GM19025 (cell line): ENCODE results near the gene SEMA3B.
"Not testable (repeated sequence)": the region's sequence is repeated elsewhere in the genome, so short reads cannot be mapped to it uniquely, and the experiment has no call there.

Experiments
- ATAC-seq: cut with Tn5 transposase; IDR thresholded peaks from one replicate; pipeline ENCODE4 v1.9.1; 2021; ENCODE audit warnings: mild to moderate bottlenecking, low read depth, moderate library complexity; ENCODE audit not compliant: unreplicated experiment

The SEMA3B gene

DNA sequence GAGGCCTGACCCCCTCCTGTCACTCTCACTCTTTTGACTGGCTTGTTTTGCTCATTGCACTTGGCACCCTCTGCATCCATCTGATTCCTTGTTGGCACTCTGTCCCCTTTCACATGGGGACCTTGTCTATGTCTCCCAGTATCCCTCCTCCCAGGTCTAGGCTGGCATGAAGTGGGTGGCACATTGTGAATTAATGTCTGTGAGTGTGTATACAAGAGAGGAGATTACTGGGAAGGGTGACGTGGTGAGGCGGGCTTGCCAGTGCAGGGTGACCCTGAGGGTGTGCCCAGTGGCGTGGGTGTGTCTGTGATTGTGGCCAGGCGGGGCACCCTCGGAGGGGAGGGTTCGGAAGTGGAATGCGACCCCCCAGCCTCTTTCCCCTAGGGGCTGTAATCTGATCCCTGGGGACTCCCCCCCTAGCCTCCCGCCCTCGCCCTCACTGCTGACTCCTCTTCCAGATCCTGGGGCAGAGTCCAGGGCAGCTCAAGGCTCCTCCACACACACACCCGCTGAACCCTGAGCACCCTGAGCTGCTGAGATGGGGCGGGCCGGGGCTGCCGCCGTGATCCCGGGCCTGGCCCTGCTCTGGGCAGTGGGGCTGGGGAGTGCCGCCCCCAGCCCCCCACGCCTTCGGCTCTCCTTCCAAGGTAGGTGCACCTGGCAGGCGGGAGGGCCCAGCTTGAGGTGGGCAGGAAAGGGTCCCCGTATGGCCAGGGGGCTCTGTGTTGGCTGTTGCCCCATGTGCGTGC, at the start of gene SEMA3B:
Gene SEMA3B (plus strand): TSS at position 445 of the 749 bp plus-strand sequence. CDS start 94 bp downstream, at position 539.
- no peak for ATAC-seq

DNA sequence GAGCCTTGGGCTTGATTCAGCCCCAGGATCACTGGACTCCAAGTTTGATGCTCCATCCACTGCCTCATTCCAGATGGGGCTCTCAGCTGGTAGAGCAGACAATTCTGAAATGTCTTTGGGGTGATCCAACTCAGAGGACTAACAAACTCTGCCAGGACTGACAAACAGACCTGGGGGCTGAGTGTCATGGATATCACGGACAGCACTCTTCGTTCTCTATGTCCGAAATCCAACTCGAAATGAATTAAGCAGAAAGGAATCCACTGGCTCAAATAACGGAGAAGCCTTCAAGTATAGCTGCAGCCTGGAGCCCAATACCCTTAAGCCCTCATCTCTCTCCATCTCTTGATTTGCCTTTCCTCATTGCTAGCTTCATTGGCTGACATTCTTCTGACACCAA, 49.7 kb upstream of the SEMA3B start:
- no peak for ATAC-seq

DNA sequence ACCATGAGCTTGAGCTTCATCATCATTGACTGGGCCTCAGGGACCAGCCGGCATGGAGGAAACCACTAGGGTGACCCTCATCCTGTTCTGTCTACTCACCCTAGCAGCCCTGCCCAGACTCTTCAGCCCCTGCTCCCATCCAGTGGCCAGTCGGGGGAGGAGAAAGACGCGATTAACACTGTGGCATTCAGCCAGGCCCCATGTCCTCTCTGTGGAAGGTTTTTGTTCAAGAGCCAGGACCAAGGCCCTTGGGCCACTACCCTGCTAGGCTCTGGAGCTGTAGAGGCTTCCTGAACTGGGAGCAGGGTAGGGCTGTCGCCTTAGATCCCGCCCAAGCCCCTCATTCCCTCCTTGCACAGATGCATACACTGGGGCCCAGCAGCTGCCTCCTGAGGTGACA, 48.8 kb upstream of the SEMA3B start:
- no peak for ATAC-seq

DNA sequence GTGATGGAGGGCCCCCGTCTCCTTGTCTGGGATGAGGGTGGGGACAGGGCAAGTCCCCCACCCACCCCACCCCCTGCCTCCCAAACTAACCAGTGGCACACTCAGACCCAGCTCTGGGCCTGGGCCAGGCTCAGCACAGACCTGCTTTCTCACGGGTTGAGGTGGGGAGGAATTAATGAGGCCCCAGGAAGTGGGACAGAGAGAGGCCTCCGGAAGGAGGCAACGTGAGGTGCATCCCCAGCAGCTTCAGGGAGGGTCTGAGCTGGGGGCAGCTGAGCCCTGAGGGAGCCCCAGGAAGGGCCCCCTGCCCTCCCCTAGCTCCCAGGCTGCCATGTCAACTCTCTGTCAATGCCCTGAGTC, 47.9 kb upstream of the SEMA3B start:
- no peak for ATAC-seq

DNA sequence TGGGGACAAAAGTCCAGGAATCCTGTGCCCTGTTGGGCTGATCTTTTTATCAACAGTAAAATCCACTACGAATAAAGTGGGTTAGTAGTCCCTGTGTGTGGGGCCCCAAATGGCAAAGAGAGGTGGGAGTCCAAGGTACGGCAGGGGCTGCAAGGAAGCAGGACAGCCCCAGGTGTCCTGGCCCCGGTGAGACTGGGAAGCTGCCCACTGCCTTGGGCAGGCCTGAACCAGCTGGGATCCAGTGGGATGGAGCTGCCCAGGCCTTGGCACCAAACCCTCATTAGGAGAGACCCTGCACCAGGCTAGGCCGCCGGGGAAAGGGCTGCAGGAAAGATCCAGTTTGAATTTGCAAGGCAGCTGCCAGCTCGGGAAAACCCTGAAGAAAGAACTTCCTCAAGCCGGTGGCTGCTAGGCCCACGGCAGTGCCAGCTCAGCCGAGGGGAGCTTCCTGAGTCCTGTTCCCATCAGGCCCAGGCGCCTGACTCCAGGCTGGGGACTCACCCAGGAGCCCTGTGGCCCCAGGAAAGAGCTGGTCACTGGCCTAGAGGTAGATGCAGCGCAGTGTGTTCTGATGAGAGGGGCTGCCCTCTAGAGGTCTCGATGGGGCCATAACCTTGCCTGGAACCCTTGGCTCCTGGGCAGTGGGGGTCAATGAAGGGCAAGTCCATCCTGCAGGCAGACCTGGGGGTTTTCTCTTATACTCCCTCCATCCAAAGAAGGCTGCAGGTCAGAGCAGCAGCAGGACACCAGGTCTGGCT, 47.4 kb upstream of the SEMA3B start:
- ATAC-seq = no peak

DNA sequence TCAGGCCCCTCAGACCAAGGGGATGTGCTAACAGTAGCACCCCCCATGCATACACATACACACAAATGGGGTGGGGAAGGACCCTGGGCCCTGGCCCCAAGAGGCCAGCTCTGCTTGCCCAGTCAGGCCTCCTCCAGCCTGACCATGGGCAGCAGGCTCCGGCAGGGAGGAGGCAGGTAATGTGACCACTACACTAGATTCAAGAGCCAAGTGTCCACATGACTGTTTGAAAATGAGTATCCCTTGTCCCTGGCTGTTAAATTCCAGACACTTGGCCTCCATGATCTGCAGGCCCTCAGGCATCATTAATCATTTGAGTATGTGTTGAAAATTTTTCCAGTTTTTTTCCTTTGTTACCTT, 46.8 kb upstream of the SEMA3B start:
- no peak for ATAC-seq

DNA sequence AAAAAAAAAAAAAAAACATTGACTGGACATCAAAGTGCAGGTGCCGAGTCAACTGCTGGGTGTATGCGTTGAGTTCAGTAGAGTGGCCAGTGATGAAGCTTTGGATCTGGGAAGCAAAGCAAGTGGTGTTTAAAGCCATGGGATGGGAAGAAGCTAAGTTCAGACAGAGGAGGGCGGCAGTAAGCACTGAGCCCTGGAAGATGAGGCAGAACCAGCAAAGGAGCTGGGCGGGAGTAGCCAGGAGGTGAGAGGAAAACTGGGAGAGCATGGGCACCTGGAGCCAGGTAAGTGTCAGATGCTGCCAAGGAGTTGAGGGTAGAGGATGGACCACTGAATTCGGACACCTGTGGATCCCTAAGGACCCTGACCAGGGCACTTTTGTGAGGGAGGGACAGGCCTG, 44.3 kb upstream of the SEMA3B start:
- no peak for ATAC-seq

DNA sequence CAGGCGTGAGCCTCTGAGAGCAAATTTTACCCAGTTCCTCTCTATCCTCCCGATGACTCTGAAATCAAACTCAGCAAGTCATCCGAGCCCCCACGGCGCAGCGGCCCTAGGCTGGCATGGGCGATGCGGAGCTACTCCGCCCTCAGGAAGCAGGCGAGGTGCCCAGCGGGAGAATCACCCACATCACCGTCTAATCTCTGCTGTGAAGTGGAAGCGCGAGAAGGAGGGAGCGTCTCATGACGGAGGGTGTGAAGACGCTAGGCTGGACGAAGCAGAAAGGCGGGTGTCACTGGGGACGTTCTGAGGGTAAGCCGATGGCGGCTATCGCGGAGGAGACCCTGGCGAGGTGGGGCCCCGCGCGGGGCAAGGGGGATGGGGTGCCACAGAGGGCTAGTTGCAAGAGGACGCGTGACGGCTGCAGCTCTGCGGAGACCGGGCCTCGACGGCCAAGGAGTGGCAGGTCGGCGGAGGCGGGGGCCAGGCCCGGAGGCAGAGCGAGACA, 42.0 kb upstream of the SEMA3B start:
- ATAC-seq = peak; percentile 6

DNA sequence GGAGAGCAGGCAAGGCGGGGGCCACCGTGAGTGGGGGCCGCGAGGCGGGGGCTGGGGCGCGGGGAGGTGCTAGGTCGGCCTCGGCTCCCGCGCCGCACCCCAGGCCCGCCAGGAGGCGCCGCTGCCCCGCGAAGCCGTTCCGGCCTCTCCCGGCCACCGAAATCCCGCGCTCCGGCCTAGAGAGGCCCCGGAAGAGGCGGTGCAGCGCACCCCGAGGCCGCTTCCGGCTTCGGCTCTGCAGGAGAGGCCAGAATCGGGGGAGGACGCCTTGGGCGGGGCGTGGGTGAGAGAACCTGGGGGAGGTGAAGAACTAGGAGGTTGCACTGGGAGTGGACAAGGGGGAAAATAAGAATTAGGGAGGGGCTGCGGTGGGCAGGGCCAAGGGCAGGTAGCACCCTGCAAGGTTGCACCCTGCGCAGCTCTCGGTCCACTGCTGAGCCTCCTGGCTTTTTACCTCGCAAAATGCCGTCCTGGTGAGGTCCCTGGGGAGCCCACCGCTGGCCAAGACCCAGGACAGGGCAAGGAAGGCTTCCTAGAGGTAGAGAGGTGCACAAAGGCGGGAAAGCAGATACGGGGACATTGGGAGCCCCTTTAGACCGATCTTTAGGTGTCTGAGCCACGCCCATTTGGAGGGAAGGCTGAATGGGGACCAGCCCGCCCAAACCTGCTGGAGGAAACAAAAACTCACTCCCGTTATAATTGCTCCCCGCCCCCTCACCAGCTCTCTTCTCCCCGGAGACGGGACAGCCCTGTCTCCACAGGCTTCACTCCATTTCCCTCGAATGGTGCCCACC, 41.4 kb upstream of the SEMA3B start:
- ATAC-seq = peak; percentile 87

DNA sequence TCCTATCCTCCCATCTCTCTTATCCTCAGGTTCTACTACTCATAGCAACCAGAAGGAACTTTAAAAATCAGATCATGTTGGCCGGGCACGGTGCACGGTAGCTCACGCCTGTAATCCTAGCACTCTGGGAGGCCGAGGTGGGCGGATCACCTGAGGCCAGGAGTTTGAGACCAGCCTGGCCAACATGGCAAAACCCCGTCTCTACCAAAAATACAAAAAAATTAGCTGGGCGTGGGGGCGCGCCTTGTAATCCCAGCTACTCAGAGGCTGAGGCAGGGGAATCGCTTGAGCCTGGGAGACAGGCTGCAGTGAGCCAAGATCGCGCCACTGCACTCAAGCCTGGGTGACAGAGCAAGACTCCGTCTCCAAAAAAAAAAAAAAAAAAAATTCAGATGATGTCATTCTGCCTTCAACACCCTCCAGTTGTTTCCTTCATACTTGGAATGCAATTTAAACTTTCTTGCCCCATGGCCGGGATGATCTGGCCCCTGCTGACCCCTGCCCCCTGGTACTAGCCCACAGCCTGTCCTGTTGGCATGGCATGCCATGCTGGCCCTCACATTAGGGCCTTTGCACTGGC, 40.7 kb upstream of the SEMA3B start:
- ATAC-seq = not testable (repeated sequence)

DNA sequence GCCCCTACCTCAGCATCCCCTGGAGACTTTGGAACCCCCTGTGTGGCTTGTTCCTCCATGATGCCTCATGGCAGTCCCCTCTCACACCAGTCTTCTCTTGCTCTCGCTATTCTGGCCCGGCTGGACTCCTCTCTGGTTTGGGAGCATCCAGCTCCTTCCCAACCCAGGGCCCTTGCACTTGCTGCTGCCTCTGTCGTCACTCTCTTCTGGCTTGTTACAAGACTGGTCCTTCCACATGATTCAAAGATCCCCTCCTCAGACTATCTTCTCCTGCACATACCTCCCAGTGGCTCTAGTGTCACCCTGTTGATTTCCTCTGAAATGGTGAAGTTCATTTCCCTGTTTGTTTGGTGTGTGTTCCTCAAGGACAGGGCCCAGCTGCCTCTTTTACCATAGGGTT, 39.5 kb upstream of the SEMA3B start:
- ATAC-seq = no peak

DNA sequence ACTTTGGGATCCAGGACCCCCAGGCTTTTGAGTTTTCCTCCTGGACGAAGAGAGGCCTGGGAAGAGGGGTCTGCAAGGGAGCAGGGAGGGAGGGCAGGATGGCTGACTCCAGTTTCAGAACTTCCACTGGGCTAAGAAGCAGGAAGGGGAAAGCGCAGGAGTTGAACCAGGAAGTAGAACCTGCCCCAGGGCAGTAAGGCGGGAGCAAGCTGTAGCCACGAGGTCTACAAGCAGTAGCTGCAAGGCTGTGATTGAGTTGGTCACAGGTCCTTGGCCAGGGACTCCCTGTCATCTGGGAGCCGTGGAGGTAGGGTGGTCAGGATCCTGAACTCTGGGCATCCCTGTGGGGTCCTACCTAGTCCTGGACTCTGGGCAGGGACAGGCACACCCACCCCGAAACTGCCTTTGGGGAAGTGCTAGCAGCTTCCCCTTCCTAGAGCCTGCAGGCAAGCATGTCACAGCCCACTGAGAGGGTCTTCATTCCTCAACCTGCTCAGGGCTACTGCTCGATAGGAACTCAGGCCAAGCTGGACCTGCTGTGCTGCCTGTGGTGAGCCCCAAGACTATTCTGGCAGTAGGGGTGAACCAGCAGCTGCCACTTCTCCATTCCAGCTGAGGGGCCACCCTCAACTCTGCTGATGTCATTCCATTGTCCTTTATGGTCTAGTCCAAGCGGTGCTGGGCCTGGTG, 38.7 kb upstream of the SEMA3B start:
- ATAC-seq = no peak

DNA sequence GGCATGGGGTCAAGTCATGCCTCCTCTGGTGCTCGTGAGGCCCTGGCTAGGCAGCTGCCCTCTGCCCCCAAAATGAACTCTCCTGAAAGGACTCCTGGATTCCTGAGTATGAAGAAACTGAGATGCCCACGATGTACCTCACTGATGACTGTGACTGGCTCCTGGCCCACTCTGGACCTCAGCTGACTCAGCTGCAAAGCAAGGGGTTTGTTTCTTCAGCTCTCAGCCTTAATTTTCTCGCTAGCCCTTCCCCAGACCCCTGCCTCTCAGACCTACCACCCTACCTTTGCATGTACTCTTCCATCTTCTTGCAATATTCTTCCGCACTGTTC, 38.2 kb upstream of the SEMA3B start:
- no peak for ATAC-seq

DNA sequence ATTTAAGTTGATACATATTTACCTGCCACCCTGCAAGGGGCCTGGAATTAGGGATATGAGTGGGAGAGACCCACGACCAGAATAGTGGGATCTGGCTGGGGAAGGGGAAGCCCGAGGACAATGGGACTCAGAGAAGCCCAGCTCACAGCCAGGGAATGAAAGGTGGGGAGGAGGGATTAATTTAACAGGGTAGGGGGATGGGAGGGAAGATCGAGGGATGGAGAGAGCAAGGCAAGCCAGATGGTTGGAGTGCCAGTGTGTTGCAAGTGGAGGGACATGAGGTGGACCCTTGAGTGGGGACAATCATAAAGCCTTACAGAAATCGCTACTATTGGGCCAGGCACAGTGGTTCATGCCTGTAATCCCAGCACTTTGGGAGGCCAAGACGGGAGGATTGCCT, 37.4 kb upstream of the SEMA3B start:
- ATAC-seq = no peak

DNA sequence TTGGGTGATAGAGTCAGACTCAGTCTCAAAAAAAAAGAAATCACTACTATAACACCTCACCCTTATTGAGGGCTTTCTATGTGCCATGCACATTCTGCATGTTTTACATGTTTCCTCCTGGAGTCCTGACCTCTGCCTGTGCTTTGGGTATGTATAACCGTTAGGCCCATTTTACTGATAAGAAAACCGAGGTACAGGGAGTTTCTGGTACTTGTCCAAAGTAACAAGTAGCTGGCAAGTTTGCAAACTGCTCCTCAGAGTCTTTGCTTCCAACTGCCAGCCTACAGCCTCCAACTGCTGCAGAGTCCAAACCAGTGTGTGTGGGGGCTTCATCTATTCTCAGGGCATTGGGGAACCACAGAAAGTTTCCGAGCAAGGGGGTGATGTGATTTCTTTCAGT, 36.6 kb upstream of the SEMA3B start:
- ATAC-seq = no peak

DNA sequence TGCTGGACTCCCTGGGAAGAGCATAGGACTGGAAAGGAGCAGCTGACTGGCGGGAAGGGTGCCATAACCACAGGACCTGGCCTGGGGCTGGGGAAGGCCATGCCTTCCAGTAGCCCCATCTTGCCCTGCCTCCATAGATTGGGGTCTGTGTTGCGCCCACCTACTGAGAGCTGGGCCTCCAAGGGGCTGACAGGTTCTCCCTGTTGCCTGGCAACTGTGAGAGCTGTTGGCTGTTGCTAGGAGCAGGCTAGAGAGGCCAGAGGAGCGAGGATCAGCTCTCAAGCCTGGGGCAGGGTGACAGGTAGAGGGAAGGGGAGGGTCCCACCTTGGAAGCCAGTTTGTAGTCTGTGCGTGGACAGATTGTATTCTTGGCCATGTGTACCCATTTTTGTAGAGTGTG, 35.8 kb upstream of the SEMA3B start:
- ATAC-seq = no peak

DNA sequence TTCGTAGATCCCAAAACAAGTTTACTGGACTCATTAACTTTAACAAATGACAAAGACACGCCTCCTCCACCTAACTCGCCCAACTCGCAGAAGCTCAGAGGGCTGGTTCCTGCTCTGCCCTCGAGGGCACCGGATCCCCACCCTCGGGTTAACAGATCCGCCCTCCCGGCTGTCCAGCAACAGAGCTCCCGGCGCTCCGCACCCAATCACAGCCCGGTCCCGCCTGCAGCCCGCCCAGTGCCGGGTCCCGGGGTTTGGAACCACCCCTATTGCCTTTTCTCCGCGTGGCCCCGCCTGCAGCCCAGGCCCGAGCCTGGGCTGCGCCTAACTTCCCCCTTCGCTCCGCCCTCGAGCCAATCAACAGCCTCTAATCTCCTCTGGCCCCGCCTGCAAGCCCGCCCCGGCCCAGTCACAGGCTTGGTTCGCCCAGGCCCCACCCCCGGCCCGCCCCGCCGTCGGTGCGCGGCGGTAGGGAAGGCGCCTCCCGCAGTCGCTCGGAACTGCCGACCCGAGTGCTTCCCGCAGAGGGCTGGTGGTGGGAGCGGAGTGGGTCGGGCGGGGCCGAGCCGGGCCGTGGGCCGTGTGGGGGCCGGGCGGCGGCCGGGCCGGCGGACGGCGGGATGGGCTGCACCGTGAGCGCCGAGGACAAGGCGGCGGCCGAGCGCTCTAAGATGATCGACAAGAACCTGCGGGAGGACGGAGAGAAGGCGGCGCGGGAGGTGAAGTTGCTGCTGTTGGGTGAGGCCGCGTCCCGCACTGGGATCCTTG, 33.0 kb upstream of the SEMA3B start, which contains the start of gene GNAI2:
Gene GNAI2 (plus strand): TSS at position 489 of the 768 bp plus-strand sequence. CDS start 132 bp downstream, at position 621.
- ATAC-seq = peak; percentile 94

DNA sequence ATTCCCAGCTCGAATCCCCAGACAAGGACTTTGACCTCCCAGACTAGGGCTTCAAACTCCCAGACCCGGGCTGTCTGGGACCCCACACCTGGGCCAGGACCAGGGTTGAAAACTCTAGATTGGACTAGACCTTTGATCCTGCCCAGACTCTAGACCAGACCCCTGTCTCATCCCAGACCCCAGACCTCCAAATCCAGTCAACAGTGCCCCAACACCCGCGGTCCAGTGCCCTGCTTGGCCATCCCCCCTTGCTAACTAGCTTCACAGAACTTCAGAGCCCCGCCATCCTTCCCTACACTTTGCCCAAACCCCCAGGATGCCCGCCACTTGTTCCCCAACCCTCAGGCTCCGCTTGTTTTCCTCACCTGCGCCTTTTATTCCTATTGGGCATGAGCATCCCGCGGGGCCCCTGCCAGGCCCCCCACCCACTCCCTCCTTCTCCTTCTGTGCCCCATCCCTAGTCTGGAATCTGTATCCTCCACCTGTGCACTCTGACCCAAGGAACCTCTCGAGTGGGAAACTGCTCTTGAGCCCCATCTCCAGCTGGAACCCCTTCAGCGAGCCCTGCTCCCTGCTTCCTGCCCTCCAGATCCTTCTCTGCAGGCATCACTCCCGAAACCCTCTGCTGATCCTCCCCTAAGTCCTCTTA, 32.3 kb upstream of the SEMA3B start:
- ATAC-seq = no peak

DNA sequence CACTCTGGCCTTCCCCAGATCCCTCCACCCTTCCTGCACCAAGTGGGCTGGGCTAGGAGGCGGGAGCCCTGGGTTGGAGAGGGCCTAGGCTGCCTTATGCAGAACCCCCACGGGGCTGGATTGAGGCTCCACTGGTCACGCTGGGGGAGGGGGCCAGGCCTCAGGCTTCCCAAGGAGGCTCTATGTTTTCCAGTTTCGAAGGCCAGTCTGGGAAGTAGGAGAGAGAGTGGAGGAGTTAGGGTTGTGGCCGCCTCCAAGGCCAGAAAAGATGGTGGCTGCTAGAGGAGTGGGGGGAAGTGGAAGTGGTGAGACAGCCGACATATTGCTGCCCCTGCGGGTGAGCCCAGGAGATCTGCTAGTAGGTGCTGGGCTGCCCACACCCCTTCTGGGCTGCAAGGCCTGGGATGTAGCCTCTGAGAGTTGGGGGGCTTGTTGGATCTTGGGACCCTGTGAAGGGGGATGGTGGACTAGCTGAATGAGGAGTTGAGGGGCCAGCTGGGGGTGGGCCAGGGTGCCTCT, 31.8 kb upstream of the SEMA3B start:
- ATAC-seq = no peak
